HFFc6 (cell line): ENCODE data around the gene RAD23B. TPM values are rescaled to one million over a fixed set of nuclear protein-coding genes. Genes with fewer than 3 reads are reported as not detected.

Source experiments
- DNase-seq: peaks from one replicate; pipeline ENCODE4 v3.0.0-alpha.2; 2018
- H3K27ac Mint-ChIP-seq: 2 replicates; pipeline ENCODE4 v1.8.0; 2020; ENCODE audit warnings: mild to moderate bottlenecking, mixed read lengths
- H3K27me3 Mint-ChIP-seq: 2 replicates; pipeline ENCODE4 v1.8.0; 2021; ENCODE audit warnings: mild to moderate bottlenecking, moderate library complexity, mixed read lengths; ENCODE audit not compliant: insufficient read depth
- H3K36me3 Mint-ChIP-seq: 2 replicates; pipeline ENCODE4 v1.8.0; 2021; ENCODE audit warnings: low read depth, mixed read lengths
- H3K4me1 Mint-ChIP-seq: 2 replicates; pipeline ENCODE4 v1.8.0; 2020; ENCODE audit warnings: low read depth, mixed read lengths
- H3K4me3 Mint-ChIP-seq: 2 replicates; pipeline ENCODE4 v1.8.0; 2020; ENCODE audit warnings: mild to moderate bottlenecking, moderate library complexity, mixed read lengths
- H3K9me3 Mint-ChIP-seq: 2 replicates; pipeline ENCODE4 v1.8.0; 2020; ENCODE audit warnings: mild to moderate bottlenecking, mixed read lengths
- CTCF ChIP-seq: fragments of 200-600 bp; sonication (generic); IDR thresholded peaks from 2 replicates; pipeline ENCODE4 v1.5.0; 2021; ENCODE audit warnings: antibody characterized with exemption, mild to moderate bottlenecking
- total RNA-seq, 6 experiments: library from RNA; stranded (reverse); fragmentation: NEBNext Ultra II Directional; extraction: Animal tissue kit (Norgen Biotek cat#: 25700); gene quantifications; 2 replicates in 1 of 6; 3 replicates in 5 of 6; pipeline ENCODE4 v1.2.3, GENCODE V29; 2021

Gene RAD23B
- total RNA-seq, 6 experiments from 2014 or later = 196 to 222 (median 204) TPM

- Mint-ChIP-seq H3K4me3 (no peak overlapping the region), H3K27me3 (no peaks in the 10 kb centered on the region; the same call in 1 of the 2 replicates), H3K4me1 (peaks cover 25% of the 10 kb centered on the region), H3K27ac (peak overlapping the region; percentile 26; the same call in 1 of the 2 replicates), H3K36me3 (peaks cover 48% of the 10 kb centered on the region), H3K9me3 (no peaks in the 10 kb centered on the region)
- no peak for TF ChIP-seq CTCF
- DNase-seq = no peak
These were observed 24.3 kb downstream of the RAD23B start for GRCh38 chr9:107307331-107307730.

DNA sequence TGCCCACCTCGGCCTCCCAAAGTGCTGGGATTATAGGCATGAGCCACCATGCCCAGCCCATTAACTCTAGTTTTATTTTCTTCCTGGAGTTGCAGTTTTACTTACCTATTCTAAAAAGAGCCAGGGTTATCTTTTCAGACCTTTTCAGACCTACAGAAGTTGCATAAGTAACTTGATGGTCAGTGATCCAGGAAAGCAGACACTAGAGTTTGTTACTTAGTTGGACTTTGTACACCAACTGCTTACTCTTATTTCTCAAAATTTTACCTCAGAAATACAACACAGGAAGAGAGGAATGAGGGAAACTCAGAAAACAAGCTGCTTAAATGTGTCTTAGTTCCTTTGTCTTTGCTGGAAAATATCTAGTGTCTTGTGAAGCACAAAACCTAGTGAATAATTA, 25.4 kb downstream of the RAD23B start:
- no peak for TF ChIP-seq CTCF
- Mint-ChIP-seq H3K4me1 (peaks cover 36% of the 10 kb centered on the region), H3K27ac (no peak overlapping the region), H3K36me3 (peaks cover 57% of the 10 kb centered on the region), H3K9me3 (no peaks in the 10 kb centered on the region), H3K4me3 (no peak overlapping the region), H3K27me3 (no peaks in the 10 kb centered on the region; the same call in 1 of the 2 replicates)
- no peak for DNase-seq

DNA sequence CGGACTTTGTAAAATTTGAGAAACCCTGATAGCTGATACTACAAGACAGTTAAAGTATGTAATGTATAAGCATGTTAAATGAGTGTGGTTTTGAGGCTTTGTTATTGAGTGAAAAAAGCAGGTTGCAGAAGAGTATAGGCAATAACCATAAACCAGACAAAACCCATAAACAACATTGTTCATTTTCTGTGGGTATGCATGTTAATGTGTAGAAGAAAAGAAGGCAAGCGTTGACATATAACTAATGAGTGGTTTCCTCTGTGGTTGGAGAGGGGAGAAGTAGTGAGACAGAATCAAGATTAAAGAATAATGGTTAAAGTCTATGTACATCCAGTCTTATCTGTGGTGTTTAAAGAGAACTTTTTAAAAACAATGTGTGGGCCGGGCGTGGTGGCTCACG, 26.2 kb downstream of the RAD23B start:
- no peak overlapping the region for H3K27ac Mint-ChIP-seq
- peaks cover 64% of the 10 kb centered on the region for H3K36me3 Mint-ChIP-seq
- H3K4me1 Mint-ChIP-seq = peaks cover 42% of the 10 kb centered on the region
- H3K4me3 Mint-ChIP-seq = no peak overlapping the region
- no peak for TF ChIP-seq CTCF
- H3K27me3 Mint-ChIP-seq = no peaks in the 10 kb centered on the region; the same call in 1 of the 2 replicates
- no peaks in the 10 kb centered on the region for H3K9me3 Mint-ChIP-seq
- DNase-seq = no peak

- Mint-ChIP-seq H3K27me3 (no peaks in the 10 kb centered on the region; the same call in 1 of the 2 replicates), H3K36me3 (peaks cover 68% of the 10 kb centered on the region), H3K9me3 (no peaks in the 10 kb centered on the region), H3K4me3 (no peak overlapping the region), H3K4me1 (peaks cover 55% of the 10 kb centered on the region), H3K27ac (peak overlapping the region; percentile 54)
- DNase-seq = peak; percentile 24
- TF ChIP-seq CTCF = no peak
These were observed 29.4 kb downstream of the RAD23B start for GRCh38 chr9:107312376-107313050.

DNA sequence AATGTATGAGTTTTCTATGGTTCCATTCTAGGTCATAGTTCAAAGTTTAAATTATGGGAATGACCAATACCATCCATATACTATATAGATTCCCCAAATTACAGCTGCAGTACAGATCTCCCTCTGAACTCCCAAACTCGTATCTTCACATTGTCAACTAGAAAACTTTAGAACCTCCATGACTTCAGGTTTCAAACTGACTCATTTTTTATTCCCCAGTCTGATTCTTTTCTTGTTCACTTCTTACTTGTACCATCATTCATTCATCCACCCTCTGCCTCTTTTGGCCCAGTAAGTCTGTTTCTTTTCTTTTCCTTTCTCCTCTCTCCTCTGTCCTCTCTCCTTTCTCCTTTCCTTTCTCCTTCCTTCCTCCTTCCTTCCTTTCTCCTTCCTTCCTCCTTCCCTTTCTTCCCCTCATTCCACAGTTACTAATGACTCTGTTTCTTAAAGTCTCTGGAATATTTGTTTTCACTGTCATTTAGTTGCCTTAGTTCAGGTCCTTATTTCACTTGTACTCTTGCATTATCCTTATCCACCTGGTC, 30.5 kb downstream of the RAD23B start:
- Mint-ChIP-seq H3K36me3 (peaks cover 72% of the 10 kb centered on the region), H3K9me3 (no peaks in the 10 kb centered on the region), H3K4me1 (peaks cover 62% of the 10 kb centered on the region), H3K27me3 (no peaks in the 10 kb centered on the region; the same call in 1 of the 2 replicates), H3K4me3 (no peak overlapping the region), H3K27ac (peak overlapping the region; percentile 29; the same call in 1 of the 2 replicates)
- TF ChIP-seq CTCF = no peak
- no peak for DNase-seq
